ENCODE measurements around the gene MAMDC4. TPM values are rescaled to one million over a fixed set of nuclear protein-coding genes. Genes with fewer than 3 reads are reported as not detected.

Gene MAMDC4
- total RNA-seq, 1 experiment from 2014 or later = 4.4 TPM

Other genes with a start within 250 kb of the MAMDC4 start
- 0.71 and 0.81 TPM in 2 replicates for gene EGFL7, start 189.4 kb upstream of the MAMDC4 start, total RNA-seq (2014; rRNA removed; shearing (Covaris generic))
- gene AGPAT2, start 164.9 kb upstream of the MAMDC4 start, total RNA-seq (2014; rRNA removed; shearing (Covaris generic)) = 11.2 and 11.8 TPM in 2 replicates
- 5.0 and 6.1 TPM in 2 replicates for gene DIPK1B, start 139.8 kb upstream of the MAMDC4 start, total RNA-seq (2014; rRNA removed; shearing (Covaris generic))
- gene LCN10, start 109.4 kb upstream of the MAMDC4 start, total RNA-seq (2014; rRNA removed; shearing (Covaris generic)) = 0.10 TPM in 1 of 2 replicates, not detected in the other
- not detected in 2 replicates for gene LCN6, start 103.8 kb upstream of the MAMDC4 start, total RNA-seq (2014; rRNA removed; shearing (Covaris generic))
- not detected in 2 replicates for gene LCN8, start 94.1 kb upstream of the MAMDC4 start, total RNA-seq (2014; rRNA removed; shearing (Covaris generic))
- not detected in 2 replicates for gene LCN15, start 87.8 kb upstream of the MAMDC4 start, total RNA-seq (2014; rRNA removed; shearing (Covaris generic))
- 17.3 and 26.2 TPM in 2 replicates for gene TMEM141, start 61.0 kb upstream of the MAMDC4 start, total RNA-seq (2014; rRNA removed; shearing (Covaris generic))
- gene CCDC183, start 56.0 kb upstream of the MAMDC4 start, total RNA-seq (2014; rRNA removed; shearing (Covaris generic)) = 0.14 TPM in 1 of 2 replicates, not detected in the other
- gene RABL6, start 44.4 kb upstream of the MAMDC4 start, total RNA-seq (2014; rRNA removed; shearing (Covaris generic)) = 102 and 108 TPM in 2 replicates
- gene AJM1, start 9.9 kb upstream of the MAMDC4 start, total RNA-seq (2014; rRNA removed; shearing (Covaris generic)) = 0.35 and 0.77 TPM in 2 replicates
- gene PHPT1, start 2.9 kb upstream of the MAMDC4 start, total RNA-seq (2014; rRNA removed; shearing (Covaris generic)) = 79.9 and 109 TPM in 2 replicates
- 410 and 447 TPM in 2 replicates for gene EDF1, start 14.0 kb downstream of the MAMDC4 start, total RNA-seq (2014; rRNA removed; shearing (Covaris generic))
- 19.5 and 23.6 TPM in 2 replicates for gene TRAF2, start 34.2 kb downstream of the MAMDC4 start, total RNA-seq (2014; rRNA removed; shearing (Covaris generic))
- 37.1 and 40.4 TPM in 2 replicates for gene FBXW5, start 92.4 kb downstream of the MAMDC4 start, total RNA-seq (2014; rRNA removed; shearing (Covaris generic))
- not detected in 2 replicates for gene C8G, start 92.9 kb downstream of the MAMDC4 start, total RNA-seq (2014; rRNA removed; shearing (Covaris generic))
- gene LCN12, start 99.9 kb downstream of the MAMDC4 start, total RNA-seq (2014; rRNA removed; shearing (Covaris generic)) = not detected in 2 replicates
- not detected in 2 replicates for gene PTGDS, start 125.2 kb downstream of the MAMDC4 start, total RNA-seq (2014; rRNA removed; shearing (Covaris generic))
- gene LCNL1, start 130.6 kb downstream of the MAMDC4 start, total RNA-seq (2014; rRNA removed; shearing (Covaris generic)) = not detected in 2 replicates
- gene PAXX, start 140.1 kb downstream of the MAMDC4 start, total RNA-seq (2014; rRNA removed; shearing (Covaris generic)) = 25.9 and 27.8 TPM in 2 replicates
- 0.28 and 0.55 TPM in 2 replicates for gene CLIC3, start 144.2 kb downstream of the MAMDC4 start, total RNA-seq (2014; rRNA removed; shearing (Covaris generic))
- gene ABCA2, start 175.9 kb downstream of the MAMDC4 start, total RNA-seq (2014; rRNA removed; shearing (Covaris generic)) = 4.0 and 4.6 TPM in 2 replicates
- not detected in 2 replicates for gene FUT7, start 179.7 kb downstream of the MAMDC4 start, total RNA-seq (2014; rRNA removed; shearing (Covaris generic))
- gene NPDC1, start 193.8 kb downstream of the MAMDC4 start, total RNA-seq (2014; rRNA removed; shearing (Covaris generic)) = 0.51 and 0.91 TPM in 2 replicates
- gene ENTPD2, start 201.7 kb downstream of the MAMDC4 start, total RNA-seq (2014; rRNA removed; shearing (Covaris generic)) = 1.9 and 2.0 TPM in 2 replicates
- gene SAPCD2, start 218.2 kb downstream of the MAMDC4 start, total RNA-seq (2014; rRNA removed; shearing (Covaris generic)) = 69.7 and 71.0 TPM in 2 replicates
- 12.6 and 13.8 TPM in 2 replicates for gene UAP1L1, start 225.2 kb downstream of the MAMDC4 start, total RNA-seq (2014; rRNA removed; shearing (Covaris generic))
- gene MAN1B1, start 234.6 kb downstream of the MAMDC4 start, total RNA-seq (2014; rRNA removed; shearing (Covaris generic)) = 38.4 and 42.6 TPM in 2 replicates